Lung (tissue), 12 donors: ENCODE data around the gene AFG1L. TPM values are rescaled to one million over a fixed set of nuclear protein-coding genes. Genes with fewer than 3 reads are reported as not detected.

Experiments used
- ATAC-seq: fragments of 200-7000 bp; cut with Tn5 transposase; one replicate; pipeline ENCODE4 v1.9.1; 2020; ENCODE audit warnings: moderate number of reproducible peaks; ENCODE audit not compliant: insufficient read depth, low FRiP score
- DNase-seq, 3 donors: peaks; one replicate each; pipeline ENCODE4 v3.0.0-alpha.2; 2013 to 2017
- H3K27ac ChIP-seq, 2 donors: one replicate each; pipeline ENCODE4 v1.5.1; 2013; ENCODE audit warnings: mild to moderate bottlenecking in 2 of 2, moderate library complexity in 2 of 2, control low read depth in 1 of 2, inconsistent platforms in 1 of 2, low read depth in 1 of 2, low read length in 1 of 2
- H3K27me3 ChIP-seq, 3 donors: one replicate each; pipeline ENCODE4 v1.5.1; 2013; ENCODE audit warnings: low read length in 2 of 3; ENCODE audit not compliant: control insufficient read depth in 3 of 3, insufficient read depth in 3 of 3
- H3K36me3 ChIP-seq, 4 donors: one replicate each; pipeline ENCODE4 v1.5.1; 2013; ENCODE audit warnings: low read length in 4 of 4, mild to moderate bottlenecking in 1 of 4, moderate library complexity in 1 of 4; ENCODE audit not compliant: control insufficient read depth in 4 of 4, insufficient read depth in 4 of 4
- H3K4me1 ChIP-seq, 5 donors: one replicate each; pipeline ENCODE4 v1.5.1; 2013; ENCODE audit warnings: low read length in 5 of 5, mild to moderate bottlenecking in 2 of 5, moderate library complexity in 1 of 5; ENCODE audit not compliant: control insufficient read depth in 5 of 5, insufficient read depth in 5 of 5
- H3K4me3 ChIP-seq: one replicate; pipeline ENCODE4 v1.5.1; 2013; ENCODE audit warnings: mild to moderate bottlenecking, control low read depth, moderate library complexity
- H3K9ac ChIP-seq, 2 donors: one replicate each; pipeline ENCODE4 v1.5.1; 2013; ENCODE audit warnings: low read length in 2 of 2, control low read depth in 1 of 2; ENCODE audit not compliant: insufficient read depth in 1 of 2
- H3K9me3 ChIP-seq, 4 donors: one replicate each; pipeline ENCODE4 v1.5.1; 2013; ENCODE audit warnings: low read length in 3 of 4, mild to moderate bottlenecking in 1 of 4, moderate library complexity in 1 of 4; ENCODE audit not compliant: control insufficient read depth in 4 of 4, insufficient read depth in 3 of 4
- CTCF ChIP-seq: IDR thresholded peaks from 2 replicates; pipeline ENCODE4 v1.5.1; 2012; ENCODE audit warnings: mild to moderate bottlenecking; ENCODE audit errors: control extremely low read depth, extremely low read depth
- WGBS, 2 donors: extraction: QIAGEN DNeasy Blood & Tissue Kit; methylation state at CpG; one replicate each; pipeline ENCODE4 v1.1.7; 2013; 5-methylcytosine and 5-hydroxymethylcytosine counted together
- polyA plus RNA-seq, 2 donors: library from polyadenylated mRNA; stranded (reverse); fragments of 200-250 nt; gene quantifications; one replicate each; pipeline ENCODE4 v1.2.1, GENCODE V29; 2013
- total RNA-seq, 2 donors: library from RNA; depleted of rRNA in 1 of 2; stranded (reverse); fragments of >200 nt in 1 of 2; gene quantifications; one replicate each; pipeline ENCODE4 v1.2.1, GENCODE V29; 2014 to 2021
- donor health status: control.
- donor health status: control.
- donor health status: Bipolar disorder and iron deficiency.
- donor health status: healthy.
- donor health status: DM: yes; HTN: yes; CAD: no.

The AFG1L gene
- total and polyA plus RNA-seq, 4 donors, result 2.0 to 9.5 (median 5.5) TPM

GRCh38 chr6:108355890-108356289, 61.0 kb downstream of the AFG1L start:
- H3K4me1 ChIP-seq, result no peaks in the 10 kb centered on the region
- H3K9me3 ChIP-seq, result no peaks in the 10 kb centered on the region
- H3K36me3 ChIP-seq, result peaks cover 0 to 11% (median 1%) of the 10 kb centered on the region in 4 donors
- no peak overlapping the region for H3K4me3 ChIP-seq
- no peaks in the 10 kb centered on the region for H3K27me3 ChIP-seq
- peak in 2 of 3 donors; percentile 8 to 34 for DNase-seq
- 70 to 86% methylated on average over 2 of the region's 2 CpGs for WGBS, 2 donors
- no peak for TF ChIP-seq CTCF
- H3K27ac ChIP-seq, result no peak overlapping the region
- no peak for ATAC-seq
- no peak overlapping the region for H3K9ac ChIP-seq

- H3K4me1 ChIP-seq, result no peaks in the 10 kb centered on the region
- peaks cover 0 to 12% (median 1%) of the 10 kb centered on the region in 4 donors for H3K36me3 ChIP-seq
- no peaks in the 10 kb centered on the region for H3K9me3 ChIP-seq
- H3K27ac ChIP-seq, result no peak overlapping the region
- DNase-seq (no peak), ATAC-seq (no peak)
- H3K4me3 ChIP-seq, result no peak overlapping the region
- no peaks in the 10 kb centered on the region for H3K27me3 ChIP-seq
- TF ChIP-seq CTCF, result no peak
- H3K9ac ChIP-seq, result no peak overlapping the region
- WGBS, 2 donors, result 53 to 80% methylated on average over 5 of the region's 5 CpGs
Observed at GRCh38 chr6:108359901-108360882, 65.3 kb downstream of the AFG1L start.

DNA sequence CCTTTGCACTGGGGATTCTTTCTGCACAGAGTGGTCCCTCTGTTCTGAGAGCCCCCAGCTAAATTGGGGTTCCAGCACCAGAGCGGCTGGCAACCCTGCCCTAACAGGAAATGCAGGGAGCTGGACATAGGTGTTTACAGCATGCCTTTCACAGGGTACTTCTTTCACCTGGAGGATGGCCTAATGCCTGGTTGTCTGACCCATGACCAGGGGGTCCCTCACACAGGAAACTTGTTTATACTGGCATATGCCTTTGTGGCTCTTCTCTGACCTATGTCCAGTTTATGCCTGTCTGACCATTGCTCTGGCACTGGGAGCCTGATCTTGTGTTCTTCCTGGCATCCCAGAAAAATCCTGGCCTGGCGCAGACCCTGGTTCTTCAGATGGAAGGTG, 66.1 kb downstream of the AFG1L start:
- Histone ChIP-seq H3K27ac (no peak overlapping the region), H3K27me3 (no peaks in the 10 kb centered on the region), H3K9ac (no peak overlapping the region), H3K4me3 (no peak overlapping the region), H3K36me3 (peaks cover 0 to 12% (median 1%) of the 10 kb centered on the region in 4 donors), H3K9me3 (no peaks in the 10 kb centered on the region), H3K4me1 (no peaks in the 10 kb centered on the region)
- DNase-seq (no peak), ATAC-seq (no peak)
- no peak for TF ChIP-seq CTCF
- WGBS, 2 donors, result 82 to 95% methylated on average over 2 of the region's 2 CpGs
